Retinal pigment epithelial cell (primary cell): ENCODE results near the gene IGFLR1.

Source experiments
- DNase-seq: peaks from one replicate; pipeline ENCODE4 v3.0.0-alpha.2; 2010; ENCODE audit warnings: low read depth
- H3K4me3 ChIP-seq: 2 replicates; pipeline ENCODE4 v1.5.1; 2011; ENCODE audit warnings: mild to moderate bottlenecking, low read length, control low read depth, moderate library complexity
- CTCF ChIP-seq: conservative IDR thresholded peaks from 2 replicates; pipeline ENCODE4 v1.5.1; 2011; ENCODE audit warnings: low read depth, low read length, control low read depth, inconsistent platforms

Gene IGFLR1

DNA sequence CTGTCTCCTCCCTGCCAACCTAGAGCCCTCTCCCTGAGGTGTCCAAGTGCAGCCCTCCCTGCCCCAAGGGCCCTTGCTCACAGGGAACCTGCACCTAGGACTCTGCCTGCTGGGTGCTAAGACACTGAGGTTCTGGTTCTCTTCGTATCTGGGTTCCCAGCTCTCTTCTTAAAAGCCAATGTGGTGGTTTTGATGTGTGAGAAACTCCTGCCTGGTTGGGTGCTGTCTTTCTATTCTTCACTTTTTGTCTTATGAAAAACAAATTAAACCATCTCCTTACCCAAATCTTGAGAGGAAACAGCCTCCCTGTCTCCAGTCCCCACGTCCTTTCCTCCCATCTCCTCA, 28.8 kb downstream of the IGFLR1 start:
- no peak for DNase-seq
- H3K4me3 ChIP-seq = no peak overlapping the region
- no peak for TF ChIP-seq CTCF

DNA sequence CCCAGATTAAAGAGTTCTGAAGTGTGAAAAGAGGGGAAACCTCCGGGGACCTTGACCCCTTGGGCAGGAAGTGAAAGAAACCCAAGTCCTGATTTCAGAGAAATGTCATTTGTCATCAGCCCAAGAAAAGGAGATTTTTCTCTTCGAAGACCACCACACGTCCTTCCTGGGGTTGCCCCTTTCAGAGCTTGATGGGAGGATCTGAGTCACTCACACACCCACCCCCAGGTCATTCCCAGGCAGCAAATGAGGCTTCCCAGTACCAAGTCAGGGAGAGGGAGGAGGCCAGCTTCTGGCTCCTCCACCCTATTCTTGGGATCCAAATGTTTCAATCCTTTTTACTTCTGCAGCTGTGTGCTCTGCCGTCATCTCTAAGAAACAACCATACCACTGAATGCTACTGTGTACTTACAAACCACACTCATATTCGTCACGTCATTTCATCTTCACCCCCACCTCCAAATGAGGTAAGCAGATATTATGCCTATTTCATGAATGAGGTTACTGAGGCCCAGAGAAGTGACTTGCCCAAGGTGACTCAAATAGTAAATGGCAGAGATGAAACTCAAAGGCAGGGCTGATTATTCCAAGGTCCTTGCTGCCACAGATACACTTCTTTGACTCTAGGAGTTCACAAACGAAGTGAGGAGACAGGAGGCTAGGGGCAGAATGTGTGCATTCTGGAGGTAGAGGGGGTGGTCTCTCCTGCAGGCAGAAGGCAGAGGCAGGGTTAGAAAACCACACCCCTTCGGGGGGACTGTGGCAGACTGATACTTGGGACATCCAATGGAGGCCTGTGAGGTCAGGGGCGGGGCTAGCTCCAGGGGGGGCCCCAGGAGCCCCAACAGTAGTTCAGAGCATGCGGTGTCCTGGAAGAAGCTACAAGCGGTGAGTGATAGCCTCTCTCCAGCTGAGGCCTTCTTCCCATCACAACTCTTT, 29.4 kb downstream of the IGFLR1 start:
- no peak for TF ChIP-seq CTCF
- H3K4me3 ChIP-seq = no peak overlapping the region
- no peak for DNase-seq

GRCh38 chr19:35710784-35711723, 31.2 kb downstream of the IGFLR1 start:
- TF ChIP-seq CTCF = no peak
- no peak for DNase-seq
- no peak overlapping the region for H3K4me3 ChIP-seq

GRCh38 chr19:35708391-35708790, 33.9 kb downstream of the IGFLR1 start:
- no peak overlapping the region for H3K4me3 ChIP-seq
- TF ChIP-seq CTCF = no peak
- DNase-seq = no peak

- TF ChIP-seq CTCF = no peak
- no peak within 1 kb of the TSS for H3K4me3 ChIP-seq
- DNase-seq = no peak
Measured at GRCh38 chr19:35704218-35704617, 38.0 kb downstream of the IGFLR1 start, which contains the start of gene ZBTB32. Gene ZBTB32, plus strand, starts transcription at chr19:35704558. Its CDS starts 10,069 bp downstream, at chr19:35714627.

GRCh38 chr19:35703343-35703742, 38.9 kb downstream of the IGFLR1 start:
- no peak for TF ChIP-seq CTCF
- DNase-seq = no peak
- no peak overlapping the region for H3K4me3 ChIP-seq
